ENCODE data around the gene GABBR2. TPM values are rescaled to one million over a fixed set of nuclear protein-coding genes. Genes with fewer than 3 reads are reported as not detected.
A peak's percentile ranks its signal among the peaks of the same experiment; 100 is the strongest.

The GABBR2 gene
- total and polyA plus RNA-seq, 9 of the 15 experiments (the other 6 are each of a cell fraction or from before 2014, with no cell fraction given) = 0.15 to 1.9 (median 0.32) TPM

GRCh38 chr9:98567540-98568233, 141.0 kb downstream of the GABBR2 start (continued):
- TF ChIP-seq, protein P1, sequence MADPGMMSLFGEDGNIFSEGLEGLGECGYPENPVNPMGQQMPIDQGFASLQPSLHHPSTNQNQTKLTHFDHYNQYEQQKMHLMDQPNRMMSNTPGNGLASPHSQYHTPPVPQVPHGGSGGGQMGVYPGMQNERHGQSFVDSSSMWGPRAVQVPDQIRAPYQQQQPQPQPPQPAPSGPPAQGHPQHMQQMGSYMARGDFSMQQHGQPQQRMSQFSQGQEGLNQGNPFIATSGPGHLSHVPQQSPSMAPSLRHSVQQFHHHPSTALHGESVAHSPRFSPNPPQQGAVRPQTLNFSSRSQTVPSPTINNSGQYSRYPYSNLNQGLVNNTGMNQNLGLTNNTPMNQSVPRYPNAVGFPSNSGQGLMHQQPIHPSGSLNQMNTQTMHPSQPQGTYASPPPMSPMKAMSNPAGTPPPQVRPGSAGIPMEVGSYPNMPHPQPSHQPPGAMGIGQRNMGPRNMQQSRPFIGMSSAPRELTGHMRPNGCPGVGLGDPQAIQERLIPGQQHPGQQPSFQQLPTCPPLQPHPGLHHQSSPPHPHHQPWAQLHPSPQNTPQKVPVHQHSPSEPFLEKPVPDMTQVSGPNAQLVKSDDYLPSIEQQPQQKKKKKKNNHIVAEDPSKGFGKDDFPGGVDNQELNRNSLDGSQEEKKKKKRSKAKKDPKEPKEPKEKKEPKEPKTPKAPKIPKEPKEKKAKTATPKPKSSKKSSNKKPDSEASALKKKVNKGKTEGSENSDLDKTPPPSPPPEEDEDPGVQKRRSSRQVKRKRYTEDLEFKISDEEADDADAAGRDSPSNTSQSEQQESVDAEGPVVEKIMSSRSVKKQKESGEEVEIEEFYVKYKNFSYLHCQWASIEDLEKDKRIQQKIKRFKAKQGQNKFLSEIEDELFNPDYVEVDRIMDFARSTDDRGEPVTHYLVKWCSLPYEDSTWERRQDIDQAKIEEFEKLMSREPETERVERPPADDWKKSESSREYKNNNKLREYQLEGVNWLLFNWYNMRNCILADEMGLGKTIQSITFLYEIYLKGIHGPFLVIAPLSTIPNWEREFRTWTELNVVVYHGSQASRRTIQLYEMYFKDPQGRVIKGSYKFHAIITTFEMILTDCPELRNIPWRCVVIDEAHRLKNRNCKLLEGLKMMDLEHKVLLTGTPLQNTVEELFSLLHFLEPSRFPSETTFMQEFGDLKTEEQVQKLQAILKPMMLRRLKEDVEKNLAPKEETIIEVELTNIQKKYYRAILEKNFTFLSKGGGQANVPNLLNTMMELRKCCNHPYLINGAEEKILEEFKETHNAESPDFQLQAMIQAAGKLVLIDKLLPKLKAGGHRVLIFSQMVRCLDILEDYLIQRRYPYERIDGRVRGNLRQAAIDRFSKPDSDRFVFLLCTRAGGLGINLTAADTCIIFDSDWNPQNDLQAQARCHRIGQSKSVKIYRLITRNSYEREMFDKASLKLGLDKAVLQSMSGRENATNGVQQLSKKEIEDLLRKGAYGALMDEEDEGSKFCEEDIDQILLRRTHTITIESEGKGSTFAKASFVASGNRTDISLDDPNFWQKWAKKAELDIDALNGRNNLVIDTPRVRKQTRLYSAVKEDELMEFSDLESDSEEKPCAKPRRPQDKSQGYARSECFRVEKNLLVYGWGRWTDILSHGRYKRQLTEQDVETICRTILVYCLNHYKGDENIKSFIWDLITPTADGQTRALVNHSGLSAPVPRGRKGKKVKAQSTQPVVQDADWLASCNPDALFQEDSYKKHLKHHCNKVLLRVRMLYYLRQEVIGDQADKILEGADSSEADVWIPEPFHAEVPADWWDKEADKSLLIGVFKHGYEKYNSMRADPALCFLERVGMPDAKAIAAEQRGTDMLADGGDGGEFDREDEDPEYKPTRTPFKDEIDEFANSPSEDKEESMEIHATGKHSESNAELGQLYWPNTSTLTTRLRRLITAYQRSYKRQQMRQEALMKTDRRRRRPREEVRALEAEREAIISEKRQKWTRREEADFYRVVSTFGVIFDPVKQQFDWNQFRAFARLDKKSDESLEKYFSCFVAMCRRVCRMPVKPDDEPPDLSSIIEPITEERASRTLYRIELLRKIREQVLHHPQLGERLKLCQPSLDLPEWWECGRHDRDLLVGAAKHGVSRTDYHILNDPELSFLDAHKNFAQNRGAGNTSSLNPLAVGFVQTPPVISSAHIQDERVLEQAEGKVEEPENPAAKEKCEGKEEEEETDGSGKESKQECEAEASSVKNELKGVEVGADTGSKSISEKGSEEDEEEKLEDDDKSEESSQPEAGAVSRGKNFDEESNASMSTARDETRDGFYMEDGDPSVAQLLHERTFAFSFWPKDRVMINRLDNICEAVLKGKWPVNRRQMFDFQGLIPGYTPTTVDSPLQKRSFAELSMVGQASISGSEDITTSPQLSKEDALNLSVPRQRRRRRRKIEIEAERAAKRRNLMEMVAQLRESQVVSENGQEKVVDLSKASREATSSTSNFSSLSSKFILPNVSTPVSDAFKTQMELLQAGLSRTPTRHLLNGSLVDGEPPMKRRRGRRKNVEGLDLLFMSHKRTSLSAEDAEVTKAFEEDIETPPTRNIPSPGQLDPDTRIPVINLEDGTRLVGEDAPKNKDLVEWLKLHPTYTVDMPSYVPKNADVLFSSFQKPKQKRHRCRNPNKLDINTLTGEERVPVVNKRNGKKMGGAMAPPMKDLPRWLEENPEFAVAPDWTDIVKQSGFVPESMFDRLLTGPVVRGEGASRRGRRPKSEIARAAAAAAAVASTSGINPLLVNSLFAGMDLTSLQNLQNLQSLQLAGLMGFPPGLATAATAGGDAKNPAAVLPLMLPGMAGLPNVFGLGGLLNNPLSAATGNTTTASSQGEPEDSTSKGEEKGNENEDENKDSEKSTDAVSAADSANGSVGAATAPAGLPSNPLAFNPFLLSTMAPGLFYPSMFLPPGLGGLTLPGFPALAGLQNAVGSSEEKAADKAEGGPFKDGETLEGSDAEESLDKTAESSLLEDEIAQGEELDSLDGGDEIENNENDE (IDR thresholded peaks at IDR 0.05; ENCODE audit: low read depth, low read length) = no peak
- TF ChIP-seq PHF20 (IDR thresholded peaks at IDR 0.05; ENCODE audit: partially characterized antibody) (no peak), ZNF24 (IDR thresholded peaks at IDR 0.05) (peak; percentile 64)
- TF ChIP-seq, protein P2, sequence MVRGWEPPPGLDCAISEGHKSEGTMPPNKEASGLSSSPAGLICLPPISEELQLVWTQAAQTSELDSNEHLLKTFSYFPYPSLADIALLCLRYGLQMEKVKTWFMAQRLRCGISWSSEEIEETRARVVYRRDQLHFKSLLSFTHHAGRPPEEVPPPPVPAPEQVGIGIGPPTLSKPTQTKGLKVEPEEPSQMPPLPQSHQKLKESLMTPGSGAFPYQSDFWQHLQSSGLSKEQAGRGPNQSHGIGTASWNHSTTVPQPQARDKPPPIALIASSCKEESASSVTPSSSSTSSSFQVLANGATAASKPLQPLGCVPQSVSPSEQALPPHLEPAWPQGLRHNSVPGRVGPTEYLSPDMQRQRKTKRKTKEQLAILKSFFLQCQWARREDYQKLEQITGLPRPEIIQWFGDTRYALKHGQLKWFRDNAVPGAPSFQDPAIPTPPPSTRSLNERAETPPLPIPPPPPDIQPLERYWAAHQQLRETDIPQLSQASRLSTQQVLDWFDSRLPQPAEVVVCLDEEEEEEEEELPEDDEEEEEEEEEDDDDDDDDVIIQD (CRISPR knock-in tag; IDR thresholded peaks at IDR 0.05) = no peak
- TF ChIP-seq, protein P3, sequence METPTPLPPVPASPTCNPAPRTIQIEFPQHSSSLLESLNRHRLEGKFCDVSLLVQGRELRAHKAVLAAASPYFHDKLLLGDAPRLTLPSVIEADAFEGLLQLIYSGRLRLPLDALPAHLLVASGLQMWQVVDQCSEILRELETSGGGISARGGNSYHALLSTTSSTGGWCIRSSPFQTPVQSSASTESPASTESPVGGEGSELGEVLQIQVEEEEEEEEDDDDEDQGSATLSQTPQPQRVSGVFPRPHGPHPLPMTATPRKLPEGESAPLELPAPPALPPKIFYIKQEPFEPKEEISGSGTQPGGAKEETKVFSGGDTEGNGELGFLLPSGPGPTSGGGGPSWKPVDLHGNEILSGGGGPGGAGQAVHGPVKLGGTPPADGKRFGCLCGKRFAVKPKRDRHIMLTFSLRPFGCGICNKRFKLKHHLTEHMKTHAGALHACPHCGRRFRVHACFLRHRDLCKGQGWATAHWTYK (CRISPR knock-in tag; IDR thresholded peaks at IDR 0.05) = no peak
- TF ChIP-seq, protein P4, sequence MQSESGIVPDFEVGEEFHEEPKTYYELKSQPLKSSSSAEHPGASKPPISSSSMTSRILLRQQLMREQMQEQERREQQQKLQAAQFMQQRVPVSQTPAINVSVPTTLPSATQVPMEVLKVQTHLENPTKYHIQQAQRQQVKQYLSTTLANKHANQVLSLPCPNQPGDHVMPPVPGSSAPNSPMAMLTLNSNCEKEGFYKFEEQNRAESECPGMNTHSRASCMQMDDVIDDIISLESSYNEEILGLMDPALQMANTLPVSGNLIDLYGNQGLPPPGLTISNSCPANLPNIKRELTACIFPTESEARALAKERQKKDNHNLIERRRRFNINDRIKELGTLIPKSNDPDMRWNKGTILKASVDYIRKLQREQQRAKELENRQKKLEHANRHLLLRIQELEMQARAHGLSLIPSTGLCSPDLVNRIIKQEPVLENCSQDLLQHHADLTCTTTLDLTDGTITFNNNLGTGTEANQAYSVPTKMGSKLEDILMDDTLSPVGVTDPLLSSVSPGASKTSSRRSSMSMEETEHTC (IDR thresholded peaks at IDR 0.05) = no peak

Data from K562 (cell line).